BJ (cell line): ENCODE data around the gene HTATSF1. TPM values are rescaled to one million over a fixed set of nuclear protein-coding genes. Genes with fewer than 3 reads are reported as not detected.

Experiments
- CTCF ChIA-PET: fragments of 350-600 bp; formaldehyde crosslinking; extraction: SDS; loops from one replicate; lab custom pipeline; 2021; ENCODE audit warnings: antibody characterized with exemption, inconsistent platforms; lab: Yijun Ruan, JAX
- POLR2A ChIA-PET: fragments of 300-600 bp; sonication (Branson Sonifier 250); formaldehyde crosslinking; extraction: SDS; loops from one replicate; lab custom pipeline; 2021; ENCODE audit warnings: antibody characterized with exemption; lab: Charles Lee
- DNase-seq: peaks from one replicate; pipeline ENCODE4 v3.0.0-alpha.2; 2011; ENCODE audit warnings: low read depth
- H3K27me3 ChIP-seq: 2 replicates; pipeline ENCODE4 v1.6.0; 2011; ENCODE audit warnings: low read length; ENCODE audit not compliant: control insufficient read depth, insufficient read depth
- H3K36me3 ChIP-seq: 2 replicates; pipeline ENCODE4 v1.5.1; 2011; ENCODE audit warnings: low read length; ENCODE audit not compliant: control insufficient read depth, insufficient read depth
- H3K4me3 ChIP-seq: 2 replicates; pipeline ENCODE4 v1.5.1; 2011; ENCODE audit warnings: low read depth, mild to moderate bottlenecking, control low read depth, low read length
- CTCF ChIP-seq: IDR thresholded peaks from 2 replicates; pipeline ENCODE4 v1.5.1; 2011; ENCODE audit warnings: low read depth, mild to moderate bottlenecking, control low read depth, inconsistent platforms, low read length, moderate library complexity; ENCODE audit not compliant: insufficient read depth
- polyA plus RNA-seq: library from polyadenylated mRNA; depleted of rRNA; stranded (reverse); fragments of >200 nt; gene quantifications from 2 replicates; pipeline ENCODE4 v1.2.3, GENCODE V29; 2011

HTATSF1 gene
- polyA plus RNA-seq, 1 experiment: 0.28 TPM

DNA sequence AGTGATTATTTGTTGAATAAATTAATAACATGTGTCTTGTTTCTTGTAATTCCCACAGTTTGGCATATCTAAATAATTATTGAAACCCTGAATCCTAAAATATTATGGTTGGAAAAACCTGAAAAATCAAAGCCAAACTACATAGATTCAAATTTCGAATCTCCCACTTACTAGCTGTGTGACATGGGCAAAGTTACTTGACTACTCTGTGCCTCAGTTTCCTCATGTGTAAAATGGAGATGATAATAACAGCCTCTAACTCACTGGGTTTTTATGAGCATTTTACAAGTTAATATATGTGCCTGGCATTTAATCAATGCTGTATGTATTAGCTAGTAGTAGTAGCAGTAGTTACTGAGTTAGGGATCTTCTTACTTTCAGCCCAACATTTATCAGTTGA lies 44.3 kb upstream of the HTATSF1 start:
- DNase-seq: no peak
- no peak for TF ChIP-seq CTCF
- Histone ChIP-seq H3K36me3 (no peaks in the 10 kb centered on the region), H3K27me3 (no peaks in the 10 kb centered on the region), H3K4me3 (no peak overlapping the region)
- CTCF ChIA-PET: no interaction called here
- POLR2A ChIA-PET: no interaction called here

DNA sequence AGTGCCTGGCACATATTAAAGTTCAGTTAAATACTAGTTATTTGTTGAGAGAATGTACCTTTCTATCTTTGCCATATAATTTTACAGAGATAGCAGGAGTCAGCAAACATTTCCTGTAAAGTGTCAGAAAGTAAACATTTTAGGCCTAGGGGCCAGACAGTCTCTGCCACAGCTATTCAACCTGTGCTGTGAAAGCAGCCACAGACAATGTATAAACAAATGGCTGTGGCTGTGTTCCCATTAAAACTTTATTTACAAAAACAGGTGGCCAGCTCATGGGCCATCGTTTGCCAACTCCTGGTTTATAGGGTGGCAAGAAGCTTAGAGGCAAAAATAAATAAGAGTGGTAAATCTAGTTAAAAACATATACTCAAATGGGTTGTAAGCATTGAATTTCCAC lies 43.6 kb upstream of the HTATSF1 start:
- ChIA-PET POLR2A (no interaction called here), CTCF (no interaction called here)
- H3K36me3 ChIP-seq: no peaks in the 10 kb centered on the region
- no peak for TF ChIP-seq CTCF
- H3K27me3 ChIP-seq: no peaks in the 10 kb centered on the region
- no peak overlapping the region for H3K4me3 ChIP-seq
- no peak for DNase-seq

GRCh38 chrX:136456133-136456532 lies 41.3 kb upstream of the HTATSF1 start:
- TF ChIP-seq CTCF: no peak
- no peak for DNase-seq
- Histone ChIP-seq H3K27me3 (no peaks in the 10 kb centered on the region), H3K36me3 (no peaks in the 10 kb centered on the region), H3K4me3 (no peak overlapping the region)
- ChIA-PET CTCF (interaction anchor here (0.6 to 0.7 kb wide), 2 partner anchors 9 to 566 kb away, joined by 3 to 4 read pairs; no protein-coding TSS in a partner anchor), POLR2A (no interaction called here)

DNA sequence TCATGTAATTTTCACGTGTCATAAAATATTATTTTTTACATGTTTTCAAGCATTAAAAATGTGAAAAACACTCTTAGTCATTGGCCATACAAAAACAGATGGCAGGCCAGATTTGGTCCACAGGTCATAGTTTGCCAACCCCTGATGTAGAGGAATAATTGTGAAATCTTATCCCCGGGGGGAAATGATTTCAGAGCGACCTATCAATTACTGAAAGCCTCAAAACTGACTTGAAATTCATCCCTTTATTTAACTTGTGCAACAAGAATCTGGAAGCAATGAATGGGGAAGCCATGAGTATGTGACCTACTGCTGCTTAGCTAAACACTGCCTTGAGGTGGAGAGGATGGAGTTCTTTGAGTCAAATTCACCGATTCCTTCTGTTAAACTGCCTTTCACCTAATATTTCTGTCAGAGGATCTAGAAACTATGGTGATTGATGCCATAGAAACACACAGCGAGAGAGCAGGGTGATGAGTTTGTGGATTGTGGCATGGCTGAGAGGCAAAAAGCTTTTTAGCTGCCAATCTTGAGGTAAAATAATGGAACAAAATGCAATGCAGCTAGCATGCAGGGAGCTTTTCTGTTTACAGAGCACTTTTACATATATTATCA lies 40.0 kb upstream of the HTATSF1 start:
- TF ChIP-seq CTCF: no peak
- no peak for DNase-seq
- CTCF ChIA-PET: interaction anchor here (1.2 kb wide), 1 partner anchor 9 kb away, joined by 3 read pairs; no protein-coding TSS in a partner anchor
- Histone ChIP-seq H3K36me3 (no peaks in the 10 kb centered on the region), H3K4me3 (no peak overlapping the region), H3K27me3 (no peaks in the 10 kb centered on the region)
- POLR2A ChIA-PET: no interaction called here

DNA sequence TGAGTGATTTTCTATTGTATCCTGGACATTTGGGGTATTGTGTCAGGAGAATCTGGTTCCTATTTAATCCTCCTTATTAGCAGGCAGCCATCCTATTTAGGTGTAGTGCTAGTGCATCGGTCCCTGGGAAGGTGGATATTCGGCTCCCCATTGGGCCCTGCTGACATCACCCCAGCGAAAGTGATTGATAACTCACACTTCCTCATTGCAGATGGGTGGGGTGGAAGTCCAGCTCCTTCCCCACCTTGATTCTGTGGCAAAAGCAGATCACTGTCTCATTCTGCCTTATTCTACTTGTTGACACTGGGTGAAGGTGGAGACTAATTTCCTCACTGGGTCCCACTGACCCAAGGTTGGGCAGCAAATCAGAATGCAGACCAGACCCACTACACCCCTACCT lies 32.8 kb upstream of the HTATSF1 start:
- POLR2A ChIA-PET: no interaction called here
- TF ChIP-seq CTCF: no peak
- H3K27me3 ChIP-seq: no peaks in the 10 kb centered on the region
- CTCF ChIA-PET: no interaction called here
- no peak overlapping the region for H3K4me3 ChIP-seq
- no peaks in the 10 kb centered on the region for H3K36me3 ChIP-seq
- DNase-seq: no peak
